Activated effector memory CD4-positive, alpha-beta T cell treated with Interleukin-2 at 50 U/mL for 16 hours (primary cell): ENCODE measurements around the gene DSCAML1.

Experiments used
- DNase-seq: peaks from one replicate; pipeline ENCODE4 v3.0.0-alpha.2; 2020

The DSCAML1 gene

GRCh38 chr11:117385906-117386305 lies 411.1 kb downstream of the DSCAML1 start:
- DNase-seq = no peak

- DNase-seq = no peak
These were observed 411.5 kb downstream of the DSCAML1 start for GRCh38 chr11:117385471-117385870.

GRCh38 chr11:117384045-117384444 lies 413.0 kb downstream of the DSCAML1 start:
- no peak for DNase-seq

GRCh38 chr11:117382746-117383145 lies 414.3 kb downstream of the DSCAML1 start:
- DNase-seq = no peak

- DNase-seq = no peak
These were observed 415.3 kb downstream of the DSCAML1 start for GRCh38 chr11:117381481-117382387.

- no peak for DNase-seq
These were observed 416.3 kb downstream of the DSCAML1 start for GRCh38 chr11:117380676-117381075.

- no peak for DNase-seq
These were observed 417.8 kb downstream of the DSCAML1 start for GRCh38 chr11:117378976-117379865.
